ENCODE data around the gene EEIG1.

- TF ChIP-seq EZH2phosphoT487 (conservative IDR thresholded peaks at IDR 0.05; ENCODE audit: low read length) (no peak), CTCF (IDR thresholded peaks at IDR 0.05; ENCODE audit: insufficient read depth, low read length, poor library complexity, severe bottlenecking) (no peak)
These were observed 8.3 kb upstream of the EEIG1 start for GRCh38 chr9:127989094-127989493.

Measured in SU-DHL-6 (cell line).